ENCODE measurements around the gene CDHR1. TPM values are rescaled to one million over a fixed set of nuclear protein-coding genes. Genes with fewer than 3 reads are reported as not detected.
"Not testable (repeated sequence)": the region's sequence is repeated elsewhere in the genome, so short reads cannot be mapped to it uniquely, and the experiment has no call there.

The CDHR1 gene
- total RNA-seq, 1 experiment from 2014 or later = not detected

GRCh38 chr10:84168382-84168781 lies 26.0 kb upstream of the CDHR1 start:
- not testable (repeated sequence) for H3K27me3 ChIP-seq (ENCODE audit: low read length); H3K79me2 ChIP-seq (ENCODE audit: low read length); H2AFZ ChIP-seq (ENCODE audit: low read length); H3K27ac ChIP-seq (ENCODE audit: low read length); H3K4me2 ChIP-seq (ENCODE audit: low read depth, low read length, poor library complexity, severe bottlenecking); DNase-seq; H4K20me1 ChIP-seq (ENCODE audit: insufficient read depth, low read depth, low read length); H3K4me1 ChIP-seq (ENCODE audit: low read length); H3K9me2 ChIP-seq (replicated peaks; ENCODE audit: insufficient read depth, low read length); H3K9ac ChIP-seq (ENCODE audit: low read length); H3K9me3 ChIP-seq (ENCODE audit: low read length); H3K4me3 ChIP-seq (ENCODE audit: low read length); H3K36me3 ChIP-seq (ENCODE audit: insufficient read depth, low read length)

- not testable (repeated sequence) for H3K4me3 ChIP-seq (ENCODE audit: low read length); H2AFZ ChIP-seq (ENCODE audit: low read length); H3K27ac ChIP-seq (ENCODE audit: low read length); H3K9me3 ChIP-seq (ENCODE audit: low read length); H4K20me1 ChIP-seq (ENCODE audit: insufficient read depth, low read depth, low read length); H3K9ac ChIP-seq (ENCODE audit: low read length); H3K4me2 ChIP-seq (ENCODE audit: low read depth, low read length, poor library complexity, severe bottlenecking); H3K4me1 ChIP-seq (ENCODE audit: low read length); H3K9me2 ChIP-seq (replicated peaks; ENCODE audit: insufficient read depth, low read length); H3K27me3 ChIP-seq (ENCODE audit: low read length); H3K79me2 ChIP-seq (ENCODE audit: low read length); H3K36me3 ChIP-seq (ENCODE audit: insufficient read depth, low read length); DNase-seq
Observed at GRCh38 chr10:84171237-84171636, 23.1 kb upstream of the CDHR1 start.

- not testable (repeated sequence) for H3K36me3 ChIP-seq (ENCODE audit: insufficient read depth, low read length); H3K9me3 ChIP-seq (ENCODE audit: low read length); H3K9ac ChIP-seq (ENCODE audit: low read length); H3K4me3 ChIP-seq (ENCODE audit: low read length); H3K79me2 ChIP-seq (ENCODE audit: low read length); H3K9me2 ChIP-seq (replicated peaks; ENCODE audit: insufficient read depth, low read length); H2AFZ ChIP-seq (ENCODE audit: low read length); H3K4me2 ChIP-seq (ENCODE audit: low read depth, low read length, poor library complexity, severe bottlenecking); DNase-seq; H3K27ac ChIP-seq (ENCODE audit: low read length); H3K27me3 ChIP-seq (ENCODE audit: low read length); H3K4me1 ChIP-seq (ENCODE audit: low read length); H4K20me1 ChIP-seq (ENCODE audit: insufficient read depth, low read depth, low read length)
Observed at GRCh38 chr10:84171700-84172466, 22.5 kb upstream of the CDHR1 start.

- H3K9ac ChIP-seq (ENCODE audit: low read length) = no peak overlapping the region
- H3K9me3 ChIP-seq (ENCODE audit: low read length) = no peaks in the 10 kb centered on the region
- H3K36me3 ChIP-seq (ENCODE audit: insufficient read depth, low read length) = no peaks in the 10 kb centered on the region
- no peaks in the 10 kb centered on the region for H3K27me3 ChIP-seq (ENCODE audit: low read length)
- DNase-seq = no peak
- H3K79me2 ChIP-seq (ENCODE audit: low read length) = no peaks in the 10 kb centered on the region
- no peak overlapping the region for H3K4me2 ChIP-seq (ENCODE audit: low read depth, low read length, poor library complexity, severe bottlenecking)
- no peak overlapping the region for H2AFZ ChIP-seq (ENCODE audit: low read length)
- H4K20me1 ChIP-seq (ENCODE audit: insufficient read depth, low read depth, low read length) = no peaks in the 10 kb centered on the region
- H3K4me3 ChIP-seq (ENCODE audit: low read length) = no peak overlapping the region
- no peaks in the 10 kb centered on the region for H3K4me1 ChIP-seq (ENCODE audit: low read length)
- H3K9me2 ChIP-seq (replicated peaks; ENCODE audit: insufficient read depth, low read length) = no peaks in the 10 kb centered on the region
- H3K27ac ChIP-seq (ENCODE audit: low read length) = no peak overlapping the region
Observed at GRCh38 chr10:84172467-84173356, 21.6 kb upstream of the CDHR1 start.

- Histone ChIP-seq H3K4me3 (ENCODE audit: low read length) (no peak within 1 kb of the TSS), H2AFZ (ENCODE audit: low read length) (no peak within 1 kb of the TSS), H3K9ac (ENCODE audit: low read length) (no peak within 1 kb of the TSS), H3K36me3 (ENCODE audit: insufficient read depth, low read length) (no peaks in the 10 kb centered on the region), H3K79me2 (ENCODE audit: low read length) (no peaks in the 10 kb centered on the region), H3K27ac (ENCODE audit: low read length) (no peak within 1 kb of the TSS), H4K20me1 (ENCODE audit: insufficient read depth, low read depth, low read length) (no peaks in the 10 kb centered on the region), H3K4me2 (ENCODE audit: low read depth, low read length, poor library complexity, severe bottlenecking) (no peak within 1 kb of the TSS), H3K9me2 (replicated peaks; ENCODE audit: insufficient read depth, low read length) (no peaks in the 10 kb centered on the region), H3K9me3 (ENCODE audit: low read length) (no peaks in the 10 kb centered on the region), H3K27me3 (ENCODE audit: low read length) (no peaks in the 10 kb centered on the region), H3K4me1 (ENCODE audit: low read length) (no peaks in the 10 kb centered on the region)
- DNase-seq = no peak
Observed at GRCh38 chr10:84173501-84173929, 20.8 kb upstream of the CDHR1 start, which contains the start of gene GPR15LG. GPR15LG (plus strand) TSS chr10:84173801; CDS start chr10:84173852, 51 bp downstream.

- Histone ChIP-seq H3K27me3 (ENCODE audit: low read length) (no peaks in the 10 kb centered on the region), H3K4me2 (ENCODE audit: low read depth, low read length, poor library complexity, severe bottlenecking) (no peak overlapping the region), H3K79me2 (ENCODE audit: low read length) (no peaks in the 10 kb centered on the region), H3K4me3 (ENCODE audit: low read length) (no peak overlapping the region), H4K20me1 (ENCODE audit: insufficient read depth, low read depth, low read length) (no peaks in the 10 kb centered on the region), H3K9ac (ENCODE audit: low read length) (no peak overlapping the region), H3K9me3 (ENCODE audit: low read length) (no peaks in the 10 kb centered on the region), H2AFZ (ENCODE audit: low read length) (no peak overlapping the region), H3K9me2 (replicated peaks; ENCODE audit: insufficient read depth, low read length) (no peaks in the 10 kb centered on the region), H3K36me3 (ENCODE audit: insufficient read depth, low read length) (no peaks in the 10 kb centered on the region), H3K4me1 (ENCODE audit: low read length) (peaks cover 9% of the 10 kb centered on the region), H3K27ac (ENCODE audit: low read length) (no peak overlapping the region)
- no peak for DNase-seq
Observed at GRCh38 chr10:84175436-84175835, 18.9 kb upstream of the CDHR1 start.

GRCh38 chr10:84176351-84176750 lies 18.0 kb upstream of the CDHR1 start:
- Histone ChIP-seq H3K27me3 (ENCODE audit: low read length) (no peaks in the 10 kb centered on the region), H3K27ac (ENCODE audit: low read length) (no peak overlapping the region), H3K4me3 (ENCODE audit: low read length) (no peak overlapping the region), H3K4me2 (ENCODE audit: low read depth, low read length, poor library complexity, severe bottlenecking) (no peak overlapping the region), H3K79me2 (ENCODE audit: low read length) (no peaks in the 10 kb centered on the region), H3K9ac (ENCODE audit: low read length) (no peak overlapping the region), H2AFZ (ENCODE audit: low read length) (no peak overlapping the region), H3K9me2 (replicated peaks; ENCODE audit: insufficient read depth, low read length) (no peaks in the 10 kb centered on the region), H3K4me1 (ENCODE audit: low read length) (peaks cover 9% of the 10 kb centered on the region), H3K36me3 (ENCODE audit: insufficient read depth, low read length) (no peaks in the 10 kb centered on the region), H3K9me3 (ENCODE audit: low read length) (no peaks in the 10 kb centered on the region), H4K20me1 (ENCODE audit: insufficient read depth, low read depth, low read length) (no peaks in the 10 kb centered on the region)
- DNase-seq = no peak

- peaks cover 9% of the 10 kb centered on the region for H3K4me1 ChIP-seq (ENCODE audit: low read length)
- no peaks in the 10 kb centered on the region for H4K20me1 ChIP-seq (ENCODE audit: insufficient read depth, low read depth, low read length)
- H3K79me2 ChIP-seq (ENCODE audit: low read length) = no peaks in the 10 kb centered on the region
- no peaks in the 10 kb centered on the region for H3K27me3 ChIP-seq (ENCODE audit: low read length)
- H3K9me3 ChIP-seq (ENCODE audit: low read length) = no peaks in the 10 kb centered on the region
- no peak overlapping the region for H2AFZ ChIP-seq (ENCODE audit: low read length)
- no peaks in the 10 kb centered on the region for H3K36me3 ChIP-seq (ENCODE audit: insufficient read depth, low read length)
- no peak overlapping the region for H3K27ac ChIP-seq (ENCODE audit: low read length)
- DNase-seq = no peak
- no peak overlapping the region for H3K9ac ChIP-seq (ENCODE audit: low read length)
- H3K4me2 ChIP-seq (ENCODE audit: low read depth, low read length, poor library complexity, severe bottlenecking) = no peak overlapping the region
- no peaks in the 10 kb centered on the region for H3K9me2 ChIP-seq (replicated peaks; ENCODE audit: insufficient read depth, low read length)
- H3K4me3 ChIP-seq (ENCODE audit: low read length) = no peak overlapping the region
Observed at GRCh38 chr10:84176836-84177474, 17.4 kb upstream of the CDHR1 start.

All from Karpas-422 (cell line).